Measurements from ENCODE around the gene SETBP1.

DNA sequence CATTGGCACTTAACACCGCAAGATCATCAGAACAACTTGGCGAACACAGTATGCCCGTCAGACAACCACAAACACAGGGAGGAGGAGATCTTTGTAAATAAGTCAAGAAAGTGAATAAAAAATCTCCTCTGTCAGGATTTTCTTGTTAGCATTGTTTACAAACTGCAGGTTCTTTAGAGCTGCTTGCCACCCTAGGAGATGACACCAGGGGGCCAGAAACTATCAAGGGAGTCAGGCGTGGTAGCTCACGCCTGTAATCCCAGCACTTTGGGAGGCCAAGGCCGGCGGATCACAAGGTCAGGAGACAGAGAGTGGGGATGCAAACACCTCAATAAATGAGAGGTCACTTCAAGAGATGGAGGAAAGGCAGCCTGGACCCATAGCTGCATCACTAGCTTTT, 428.1 kb downstream of the SETBP1 start:
- TF ChIP-seq, protein P1, sequence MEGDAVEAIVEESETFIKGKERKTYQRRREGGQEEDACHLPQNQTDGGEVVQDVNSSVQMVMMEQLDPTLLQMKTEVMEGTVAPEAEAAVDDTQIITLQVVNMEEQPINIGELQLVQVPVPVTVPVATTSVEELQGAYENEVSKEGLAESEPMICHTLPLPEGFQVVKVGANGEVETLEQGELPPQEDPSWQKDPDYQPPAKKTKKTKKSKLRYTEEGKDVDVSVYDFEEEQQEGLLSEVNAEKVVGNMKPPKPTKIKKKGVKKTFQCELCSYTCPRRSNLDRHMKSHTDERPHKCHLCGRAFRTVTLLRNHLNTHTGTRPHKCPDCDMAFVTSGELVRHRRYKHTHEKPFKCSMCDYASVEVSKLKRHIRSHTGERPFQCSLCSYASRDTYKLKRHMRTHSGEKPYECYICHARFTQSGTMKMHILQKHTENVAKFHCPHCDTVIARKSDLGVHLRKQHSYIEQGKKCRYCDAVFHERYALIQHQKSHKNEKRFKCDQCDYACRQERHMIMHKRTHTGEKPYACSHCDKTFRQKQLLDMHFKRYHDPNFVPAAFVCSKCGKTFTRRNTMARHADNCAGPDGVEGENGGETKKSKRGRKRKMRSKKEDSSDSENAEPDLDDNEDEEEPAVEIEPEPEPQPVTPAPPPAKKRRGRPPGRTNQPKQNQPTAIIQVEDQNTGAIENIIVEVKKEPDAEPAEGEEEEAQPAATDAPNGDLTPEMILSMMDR (IDR thresholded peaks at IDR 0.05; ENCODE audit: low read depth, low read length), result no peak
- TF ChIP-seq, protein P2, sequence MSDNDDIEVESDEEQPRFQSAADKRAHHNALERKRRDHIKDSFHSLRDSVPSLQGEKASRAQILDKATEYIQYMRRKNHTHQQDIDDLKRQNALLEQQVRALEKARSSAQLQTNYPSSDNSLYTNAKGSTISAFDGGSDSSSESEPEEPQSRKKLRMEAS (IDR thresholded peaks at IDR 0.05; ENCODE audit: low read depth, low read length), result no peak

Data from NB4 (cell line).